Activated naive CD4-positive, alpha-beta T cell treated with anti-CD3 and anti-CD28 coated beads, Interleukin-2, amount 50 U/mL, for 72 hours (primary cell): ENCODE measurements around the gene PRADC1. TPM values are rescaled to one million over a fixed set of nuclear protein-coding genes. Genes with fewer than 3 reads are reported as not detected.
"Not testable (repeated sequence)": the region's sequence is repeated elsewhere in the genome, so short reads cannot be mapped to it uniquely, and the experiment has no call there.

Source experiments
- ATAC-seq, 2 donors: fragments of 150-1000 bp; cut with Tn5 transposase; 2 replicates each; pipeline ENCODE4 v1.10.0; 2021; ENCODE audit warnings: mild to moderate bottlenecking in 2 of 2, moderate library complexity in 2 of 2
- DNase-seq, 2 donors: peaks; one replicate each; pipeline ENCODE4 v3.0.0; 2021 to 2022; ENCODE audit warnings: low spot score in 2 of 2
- H3K27ac Mint-ChIP-seq, 2 donors: one replicate each; pipeline ENCODE4 v1.8.0; 2022; ENCODE audit warnings: mild to moderate bottlenecking in 2 of 2, mixed read lengths in 2 of 2
- H3K36me3 Mint-ChIP-seq, 2 donors: one replicate each; pipeline ENCODE4 v1.8.0; 2022; ENCODE audit warnings: mixed read lengths in 2 of 2
- H3K9me3 Mint-ChIP-seq, 2 donors: one replicate each; pipeline ENCODE4 v1.8.0; 2022; ENCODE audit warnings: mixed read lengths in 2 of 2
- total RNA-seq, 2 donors: library from RNA; stranded (reverse); gene quantifications; one replicate each; pipeline ENCODE4 v1.2.3, GENCODE V29; 2022

Gene PRADC1
- 10 to 100 TPM; 11.5 to 24.7 TPM for total RNA-seq

DNA sequence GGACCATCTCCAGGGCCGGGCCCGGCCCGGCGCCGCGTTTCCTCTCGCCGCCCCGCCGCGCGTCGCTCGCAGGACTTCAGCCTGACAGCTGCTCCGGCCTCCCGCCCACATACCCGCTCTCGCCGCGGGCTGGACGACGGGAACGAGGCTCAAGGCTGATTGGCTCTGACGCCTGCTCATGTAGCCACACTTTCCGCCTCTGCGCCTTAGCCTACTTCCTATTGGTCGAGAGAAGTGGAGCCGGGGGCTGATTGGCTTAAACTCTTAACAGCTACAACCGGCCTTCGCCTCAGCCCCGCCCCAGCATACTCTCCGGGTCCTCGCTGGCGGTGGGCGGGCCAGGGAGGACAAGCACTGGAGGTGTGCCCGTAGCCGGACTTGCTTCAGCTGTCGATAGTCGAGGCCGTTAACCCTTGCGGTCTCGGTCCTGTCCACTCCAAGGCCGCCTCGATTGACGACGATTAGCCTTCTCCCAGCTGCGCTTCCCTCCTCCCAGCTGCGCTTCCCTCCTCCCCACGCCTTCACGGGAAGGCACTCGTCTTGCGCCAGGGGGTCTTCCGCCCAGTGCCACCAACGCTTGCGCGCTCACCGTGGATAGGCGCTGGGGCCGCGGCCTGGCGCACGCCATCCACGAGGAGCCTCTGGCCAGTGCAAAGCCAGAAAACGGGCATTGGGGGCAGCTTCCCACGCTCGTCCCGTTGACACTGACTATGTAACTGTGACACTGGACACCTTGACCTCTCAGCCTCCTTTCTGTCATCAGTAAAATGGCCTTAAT lies at the start of gene PRADC1:
Gene PRADC1, minus strand, starts transcription at position 86 of the 778 bp plus-strand sequence. Its CDS starts 79 bp downstream, at position 7.
- Mint-ChIP-seq H3K9me3 (no peaks in the 10 kb centered on the region), H3K36me3 (peaks cover 30 to 33% of the 10 kb centered on the region in 2 donors), H3K27ac (peak within 1 kb of the TSS; percentile 88 to 97)
- peak; percentile 91 to 93 for ATAC-seq
- peak; percentile 87 to 98 for DNase-seq

DNA sequence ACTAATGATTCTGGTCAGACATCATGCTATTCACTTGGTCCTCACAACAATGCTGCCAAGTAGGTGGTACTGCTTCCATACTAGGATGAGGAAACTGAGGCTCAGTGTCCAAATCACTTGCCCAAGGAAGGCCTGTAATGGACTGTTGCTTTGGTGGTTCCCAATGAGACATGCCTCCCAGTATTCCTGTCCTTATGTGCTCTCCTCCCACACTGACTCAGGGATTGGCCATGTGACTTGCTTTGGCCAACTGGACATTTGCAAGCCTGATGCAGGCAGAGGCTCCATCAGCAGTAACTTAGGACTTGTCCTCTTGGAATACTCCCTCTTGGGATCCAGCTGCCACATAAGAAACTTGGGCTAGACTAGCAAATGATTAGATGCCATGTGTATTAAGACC lies 48.2 kb upstream of the PRADC1 start:
- DNase-seq (no peak), ATAC-seq (no peak)
- no peak overlapping the region for H3K27ac Mint-ChIP-seq
- peaks cover 0 to 22% of the 10 kb centered on the region in 2 donors for H3K36me3 Mint-ChIP-seq
- no peaks in the 10 kb centered on the region for H3K9me3 Mint-ChIP-seq

DNA sequence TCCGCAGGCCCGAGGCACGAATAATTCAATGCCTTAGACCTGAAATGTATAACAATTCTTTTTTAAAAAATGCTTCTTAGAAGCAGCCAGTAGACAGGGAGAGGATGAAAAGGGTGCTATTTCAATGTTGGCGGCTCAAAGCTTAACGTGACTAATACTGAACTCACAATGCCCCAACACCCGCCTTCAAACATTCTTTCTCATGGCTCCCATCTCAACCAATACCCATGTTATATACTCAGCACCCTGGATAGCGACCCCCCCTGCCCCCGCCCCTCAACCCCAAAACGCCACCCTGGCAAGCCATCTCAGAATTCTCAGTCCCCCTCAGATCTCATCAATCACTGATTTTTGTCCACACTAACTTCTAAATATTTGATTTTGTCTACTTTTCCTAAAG lies 46.8 kb upstream of the PRADC1 start:
- DNase-seq: no peak
- no peak for ATAC-seq
- Mint-ChIP-seq H3K36me3 (peaks cover 0 to 22% of the 10 kb centered on the region in 2 donors), H3K27ac (no peak overlapping the region), H3K9me3 (no peaks in the 10 kb centered on the region)

DNA sequence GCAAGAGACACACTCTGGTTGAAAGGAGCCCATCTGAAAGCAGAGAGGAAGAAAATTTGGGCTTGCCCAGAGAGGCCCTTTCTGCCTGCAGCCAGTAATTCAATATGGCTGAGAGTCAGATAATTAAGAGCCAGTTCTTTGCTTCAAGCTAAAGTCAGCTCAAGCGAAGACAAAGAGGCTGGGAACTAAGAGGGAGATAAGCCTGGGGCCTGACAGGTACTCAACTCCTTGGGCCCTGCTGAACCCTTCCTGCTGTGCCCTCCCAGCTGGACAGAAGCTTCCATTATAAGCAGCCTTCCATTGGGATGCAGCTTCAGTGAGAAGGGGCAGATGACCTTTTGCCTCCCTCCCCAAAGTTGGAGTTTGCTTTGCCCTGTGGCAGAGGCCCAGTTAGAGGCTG lies 39.2 kb upstream of the PRADC1 start:
- DNase-seq: no peak
- no peak for ATAC-seq
- Mint-ChIP-seq H3K36me3 (peaks cover 5 to 8% of the 10 kb centered on the region in 2 donors), H3K9me3 (no peaks in the 10 kb centered on the region), H3K27ac (no peak overlapping the region)

DNA sequence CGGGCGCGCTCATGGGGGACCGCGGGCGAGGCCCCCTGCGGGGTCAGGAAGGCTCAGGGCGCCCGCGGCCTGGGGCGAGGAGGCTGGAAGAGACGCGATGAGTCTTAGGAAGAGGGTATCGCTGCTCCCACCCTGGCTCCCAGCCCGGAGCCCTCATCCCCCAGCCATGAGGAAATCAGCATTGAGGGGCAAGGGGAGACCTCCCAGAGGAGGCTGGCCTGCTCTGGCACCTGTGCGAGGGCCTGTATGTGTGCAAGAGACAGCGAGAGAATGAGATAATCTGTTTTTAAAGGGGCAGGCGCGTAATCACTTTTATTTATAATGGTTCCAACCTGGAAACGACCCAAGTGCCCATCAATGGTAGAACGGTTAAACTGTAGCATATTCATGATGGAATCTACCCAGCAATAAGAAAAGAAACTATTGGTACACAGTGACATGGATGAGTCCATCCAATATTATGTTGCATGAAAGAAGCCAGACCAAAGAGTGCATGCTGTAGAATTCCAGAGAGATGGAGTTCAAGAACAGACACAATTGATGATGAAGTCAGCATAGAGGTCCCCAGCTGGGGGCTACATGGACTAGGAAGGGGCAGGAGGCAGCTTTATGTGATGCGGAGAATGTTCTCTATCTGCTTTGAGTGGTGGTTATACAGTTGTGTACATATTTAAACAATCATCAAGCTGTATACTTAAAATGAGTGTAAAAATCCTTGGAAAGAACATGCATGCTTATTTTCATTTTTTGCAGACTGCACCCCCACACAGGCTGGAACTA lies 36.8 kb upstream of the PRADC1 start:
- H3K27ac Mint-ChIP-seq: peak overlapping the region in 1 of 2 donors; percentile 6
- no peak for DNase-seq
- ATAC-seq: no peak
- H3K9me3 Mint-ChIP-seq: no peaks in the 10 kb centered on the region
- peaks cover 5 to 8% of the 10 kb centered on the region in 2 donors for H3K36me3 Mint-ChIP-seq

DNA sequence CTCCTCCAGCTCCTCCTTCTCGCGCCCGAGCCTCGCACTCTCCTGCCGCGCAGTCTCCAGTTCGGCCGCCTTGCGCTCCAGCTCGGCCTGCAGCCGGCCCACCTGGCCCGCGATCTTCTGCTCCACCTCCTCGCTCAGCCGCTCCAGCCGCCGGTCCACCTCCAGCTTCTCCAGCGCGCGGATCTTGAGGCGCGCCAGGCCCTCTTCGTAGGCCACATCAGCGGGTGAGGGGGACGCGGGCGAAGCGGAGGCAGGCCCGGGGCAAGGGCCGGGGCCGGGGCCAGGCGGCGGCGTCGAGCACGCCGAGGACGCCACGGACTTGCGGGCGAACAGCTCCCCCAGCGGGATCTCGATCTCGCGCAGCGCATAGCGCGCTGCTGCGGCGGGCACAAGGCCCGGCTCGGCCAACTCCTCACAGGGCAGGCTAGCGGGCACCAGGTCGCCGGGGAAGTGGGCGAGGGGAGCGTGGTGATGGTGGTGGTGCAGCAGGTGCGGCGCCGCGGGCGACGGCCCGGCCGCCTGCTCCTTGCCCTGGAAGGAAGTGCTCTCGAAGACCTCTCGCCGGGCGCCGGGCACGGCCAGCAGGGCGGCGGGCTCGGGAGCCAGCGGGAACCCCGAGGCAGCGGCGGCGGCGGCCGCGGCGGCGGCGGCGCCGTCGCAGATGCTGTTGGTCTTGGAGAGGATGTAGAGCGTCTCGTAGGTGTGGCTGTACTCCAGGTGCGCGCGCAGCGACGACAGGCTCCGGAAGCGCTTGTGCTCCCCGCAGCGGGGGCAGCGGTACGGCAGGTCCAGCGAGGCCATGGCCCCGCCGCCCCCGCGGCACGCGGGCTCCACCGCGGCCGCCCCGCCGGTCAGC lies 36.0 kb upstream of the PRADC1 start:
- Mint-ChIP-seq H3K27ac (no peak overlapping the region), H3K36me3 (peaks cover 5 to 8% of the 10 kb centered on the region in 2 donors), H3K9me3 (no peaks in the 10 kb centered on the region)
- DNase-seq (peak; percentile 60 to 70), ATAC-seq (peak; percentile 93 to 96)

DNA sequence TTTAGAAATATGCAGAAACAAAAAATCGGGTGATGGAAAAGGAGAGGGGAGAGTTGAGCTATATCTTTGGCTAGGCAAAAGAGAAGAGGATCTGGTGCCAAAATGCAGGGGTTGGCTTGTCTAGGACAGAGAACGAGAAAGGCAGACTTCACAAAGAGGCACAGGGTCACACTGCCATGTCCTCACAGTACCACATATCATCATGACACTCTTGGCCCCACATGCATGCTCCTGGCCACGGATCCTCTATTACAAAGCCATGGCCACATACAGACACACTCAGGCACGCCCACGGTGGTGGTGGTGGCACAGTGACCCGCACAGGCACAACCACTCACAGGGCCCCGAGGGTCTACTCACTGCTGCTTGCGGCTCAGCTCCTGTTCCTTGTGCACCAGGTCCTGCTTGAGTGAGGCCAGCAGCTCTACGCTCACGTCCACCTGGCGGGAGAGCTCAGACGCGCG lies 35.4 kb upstream of the PRADC1 start:
- no peak overlapping the region for H3K27ac Mint-ChIP-seq
- DNase-seq: no peak
- H3K9me3 Mint-ChIP-seq: no peaks in the 10 kb centered on the region
- peaks cover 5 to 8% of the 10 kb centered on the region in 2 donors for H3K36me3 Mint-ChIP-seq
- no peak for ATAC-seq

DNA sequence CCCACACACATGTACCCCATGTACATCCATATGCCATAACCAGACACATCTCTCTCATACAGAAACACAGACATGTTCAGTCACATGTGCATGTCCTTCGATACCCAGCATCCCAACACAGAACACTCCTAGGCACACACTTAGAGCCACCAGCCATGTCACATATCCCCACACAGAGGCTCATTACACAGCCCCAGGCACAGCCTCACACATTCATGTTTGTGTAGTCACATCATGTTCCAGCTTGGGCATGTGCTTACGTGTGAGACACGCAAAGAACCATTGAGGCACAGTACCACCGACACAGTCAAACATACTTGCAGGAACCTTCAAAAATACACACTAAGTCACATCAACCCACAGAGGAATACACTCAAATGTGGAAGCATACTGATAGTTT lies 34.0 kb upstream of the PRADC1 start:
- H3K36me3 Mint-ChIP-seq: peaks cover 5 to 8% of the 10 kb centered on the region in 2 donors
- DNase-seq (no peak), ATAC-seq (no peak)
- H3K27ac Mint-ChIP-seq: no peak overlapping the region
- no peaks in the 10 kb centered on the region for H3K9me3 Mint-ChIP-seq

DNA sequence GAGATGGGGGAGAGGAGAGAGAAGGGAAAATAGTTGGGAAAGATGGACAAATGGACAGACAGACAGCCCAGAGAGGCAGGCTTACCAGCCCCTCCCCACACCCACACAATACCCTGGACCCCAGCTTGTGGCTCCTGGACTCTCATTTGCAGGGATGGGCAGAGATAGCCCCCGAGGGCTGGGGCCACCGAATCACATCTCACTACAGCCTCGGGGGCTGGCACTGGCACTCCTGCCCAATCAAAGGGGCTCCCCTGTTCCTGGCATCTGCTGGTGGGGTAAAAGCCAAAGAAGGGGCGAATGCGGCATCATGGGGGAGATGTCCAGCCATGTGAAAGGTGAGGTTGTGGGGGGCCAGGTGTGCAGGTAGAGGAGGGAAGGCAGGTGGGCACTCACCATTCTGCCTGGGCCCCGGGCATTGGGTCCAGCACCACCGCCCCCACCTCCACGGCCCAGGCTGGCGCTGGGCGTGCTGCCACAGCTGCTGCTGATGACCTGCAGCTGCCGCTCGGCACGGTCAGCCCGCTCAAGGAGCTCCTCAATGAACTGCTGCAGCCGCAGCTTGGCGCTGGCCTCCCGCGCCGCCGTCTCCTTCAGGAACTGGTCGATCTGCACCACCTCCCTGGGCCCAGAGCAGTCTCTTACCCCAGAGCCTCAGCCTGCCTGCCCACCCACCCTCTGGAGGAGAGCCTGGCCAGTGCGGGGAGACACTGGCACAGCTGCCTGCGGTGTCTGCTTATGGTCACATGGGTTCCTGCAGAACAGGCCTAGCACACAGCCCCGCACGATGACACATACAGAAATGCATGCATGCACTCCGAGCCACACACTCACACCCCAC lies 33.2 kb upstream of the PRADC1 start:
- no peak for ATAC-seq

DNA sequence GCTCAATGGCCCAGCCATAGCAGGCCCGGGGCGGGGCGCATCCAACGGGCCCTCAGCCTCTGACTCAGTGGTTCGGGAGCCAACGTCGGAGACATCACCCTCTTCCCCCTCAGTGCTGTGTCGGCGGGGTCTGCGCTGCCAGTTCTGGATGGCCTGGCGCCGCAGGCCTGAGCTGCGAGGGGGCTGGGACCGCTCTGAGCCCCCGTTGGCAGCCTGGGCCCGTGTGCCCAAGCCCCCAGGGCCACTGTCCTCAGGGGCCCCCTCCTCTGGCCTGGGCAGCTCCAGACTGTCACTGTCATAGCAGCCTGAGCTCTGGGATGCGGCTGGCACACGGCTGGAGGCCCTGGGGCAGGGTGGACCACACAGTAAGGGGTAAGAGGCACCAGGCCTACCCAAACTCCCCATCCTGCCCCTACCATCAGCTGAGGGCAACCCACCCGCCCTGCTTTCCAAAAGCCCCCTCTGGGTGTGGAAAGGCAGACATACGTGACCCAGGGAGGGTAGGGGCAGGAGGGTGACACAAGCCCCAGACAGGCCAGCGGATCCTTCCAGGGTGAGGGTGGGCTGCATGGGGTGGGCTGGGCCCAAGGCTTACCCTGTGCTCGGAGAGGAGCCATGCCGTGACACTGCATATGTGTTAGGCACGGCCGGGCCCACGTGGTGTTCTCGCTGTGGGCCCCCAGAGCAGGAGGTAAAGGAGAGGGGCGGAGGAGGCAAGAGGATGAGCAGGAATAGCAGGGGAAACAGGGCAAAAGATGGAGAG lies 32.4 kb upstream of the PRADC1 start:
- Mint-ChIP-seq H3K27ac (no peak overlapping the region), H3K9me3 (no peaks in the 10 kb centered on the region), H3K36me3 (peaks cover 5 to 8% of the 10 kb centered on the region in 2 donors)
- DNase-seq: no peak
- ATAC-seq: no peak

More for the DNA sequence above, 33.2 kb upstream of the PRADC1 start:
- no peak overlapping the region for H3K27ac Mint-ChIP-seq
- peaks cover 5 to 8% of the 10 kb centered on the region in 2 donors for H3K36me3 Mint-ChIP-seq
- no peaks in the 10 kb centered on the region for H3K9me3 Mint-ChIP-seq
- DNase-seq: no peak

DNA sequence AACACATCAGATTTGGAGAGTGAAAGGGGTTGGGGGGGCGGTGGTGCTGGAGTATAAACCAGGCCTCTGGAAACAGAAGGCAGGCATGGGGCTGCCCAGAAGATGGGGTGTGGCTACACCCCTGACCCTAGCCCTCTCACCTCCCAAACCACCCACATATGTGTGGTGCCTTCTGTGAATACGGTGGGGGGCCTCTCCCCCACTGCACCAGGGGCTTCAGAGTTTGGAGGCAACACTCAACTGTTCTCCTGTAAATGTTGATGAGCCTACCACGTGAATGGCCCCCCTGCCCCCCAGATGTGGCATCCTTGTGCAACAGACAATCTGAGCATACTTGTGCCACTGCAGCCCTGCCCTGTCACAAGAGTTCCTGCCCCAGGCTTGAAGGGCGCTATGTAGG lies 31.7 kb upstream of the PRADC1 start:
- ATAC-seq: no peak
- Mint-ChIP-seq H3K9me3 (no peaks in the 10 kb centered on the region), H3K27ac (no peak overlapping the region), H3K36me3 (peaks cover 5 to 8% of the 10 kb centered on the region in 2 donors)
- no peak for DNase-seq

DNA sequence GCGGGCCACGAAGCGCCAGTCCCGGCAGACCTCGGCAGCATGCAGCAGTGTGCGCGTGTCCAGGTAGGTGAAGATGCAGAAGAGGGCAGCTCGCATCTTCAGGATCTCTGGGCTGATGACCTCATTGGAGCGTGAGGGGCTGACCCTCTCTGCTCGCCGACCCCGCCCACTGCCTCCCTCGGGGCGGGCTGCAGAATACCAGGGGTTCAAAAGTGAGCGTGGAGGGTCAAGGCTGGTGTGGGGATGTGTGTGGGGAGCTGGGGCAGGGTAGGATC lies 31.2 kb upstream of the PRADC1 start:
- DNase-seq (no peak), ATAC-seq (no peak)
- H3K27ac Mint-ChIP-seq: no peak overlapping the region
- no peaks in the 10 kb centered on the region for H3K9me3 Mint-ChIP-seq
- peaks cover 5 to 8% of the 10 kb centered on the region in 2 donors for H3K36me3 Mint-ChIP-seq

DNA sequence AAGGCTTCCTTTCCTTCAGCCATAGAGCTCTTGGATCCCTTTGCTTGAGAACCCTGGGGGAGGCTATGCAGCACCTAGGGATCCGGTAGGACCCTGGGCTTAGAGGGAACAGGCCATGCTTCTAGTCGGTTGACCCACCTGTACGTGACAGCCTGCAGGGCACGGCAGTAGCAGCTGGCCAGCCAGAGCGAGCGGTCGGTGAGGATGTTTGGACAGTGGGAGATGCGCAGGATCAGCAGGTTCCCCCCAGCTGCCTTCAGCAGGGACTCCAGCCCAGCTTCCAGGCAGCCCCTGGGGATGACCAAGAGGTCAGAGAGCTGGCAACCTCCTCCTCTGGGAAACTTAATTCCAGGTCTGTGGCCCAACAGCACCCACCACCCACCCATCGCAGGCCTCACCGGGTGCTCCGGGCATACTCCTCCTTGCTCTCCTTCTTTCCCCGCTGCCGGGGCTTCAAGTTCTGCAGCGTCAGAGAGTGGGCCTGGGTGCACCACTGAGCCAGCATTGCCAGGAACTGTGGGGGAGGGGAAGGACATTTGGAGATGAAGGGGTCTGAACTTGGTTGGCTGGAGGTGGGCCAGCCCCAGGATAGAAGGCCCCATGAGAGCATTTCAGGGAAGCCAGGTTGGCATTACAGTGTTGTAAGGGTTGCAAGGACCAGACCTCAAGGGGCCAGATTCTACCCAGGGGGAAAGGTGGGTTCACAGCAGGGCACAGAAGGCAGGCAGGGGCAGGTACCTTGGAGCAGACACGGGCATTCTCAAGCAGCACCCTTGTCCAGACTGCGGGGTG lies 30.7 kb upstream of the PRADC1 start:
- H3K27ac Mint-ChIP-seq: peak overlapping the region in 1 of 2 donors; percentile 36
- ATAC-seq: no peak
- H3K9me3 Mint-ChIP-seq: no peaks in the 10 kb centered on the region

DNA sequence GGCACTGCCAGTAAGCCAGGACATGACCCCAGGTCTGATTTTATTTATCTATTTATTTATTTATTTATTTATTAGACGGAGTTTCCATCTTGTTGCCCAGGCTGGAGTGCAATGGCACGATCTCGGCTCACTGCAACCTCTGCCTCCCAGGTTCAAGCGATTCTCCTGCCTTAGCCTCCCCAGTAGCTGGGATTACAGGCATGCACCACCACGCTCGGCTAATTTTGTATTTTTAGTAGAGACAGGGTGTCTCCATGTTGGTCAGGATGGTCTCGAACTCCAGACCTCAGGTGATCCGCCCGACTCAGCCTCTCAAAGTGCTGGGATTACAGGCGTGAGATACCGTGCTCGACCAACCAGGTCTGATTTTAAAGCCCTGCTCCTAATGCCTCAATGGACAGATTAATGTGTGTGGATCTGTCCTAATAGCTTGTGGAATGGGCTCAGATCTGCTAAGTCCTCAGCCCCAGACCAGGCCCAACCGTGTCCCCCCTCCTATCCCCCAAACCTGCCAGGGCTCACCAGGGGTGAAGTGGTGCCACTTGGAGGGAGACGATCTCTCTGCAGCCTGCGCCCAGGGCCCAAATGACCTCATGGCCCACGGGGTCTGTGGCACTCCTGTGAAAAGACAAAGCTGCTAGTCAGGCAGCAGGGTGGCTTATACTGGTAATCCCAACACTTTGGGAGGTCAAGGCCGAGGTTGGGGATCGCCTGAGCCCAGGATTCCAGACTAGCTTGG lies 29.8 kb upstream of the PRADC1 start:
- not testable (repeated sequence) for H3K9me3 Mint-ChIP-seq, ATAC-seq, H3K36me3 Mint-ChIP-seq, DNase-seq
- H3K27ac Mint-ChIP-seq: peak overlapping the region in 1 of 2 donors; percentile 36

More for the DNA sequence above, 30.7 kb upstream of the PRADC1 start:
- peaks cover 5 to 8% of the 10 kb centered on the region in 2 donors for H3K36me3 Mint-ChIP-seq
- no peak for DNase-seq
